GM20000 (cell line): ENCODE measurements around the gene ROBO4.

Experiments
- DNase-seq: peaks from one replicate; pipeline ENCODE4 v3.0.0; 2012; ENCODE audit warnings: low spot score
- CTCF ChIP-seq: IDR thresholded peaks from 2 replicates; pipeline ENCODE4 v1.5.1; 2012; ENCODE audit warnings: mild to moderate bottlenecking, control low read depth; ENCODE audit errors: extremely low read depth, missing control alignments

Gene ROBO4

GRCh38 chr11:124838805-124839127 lies 58.9 kb downstream of the ROBO4 start:
- TF ChIP-seq CTCF = no peak
- DNase-seq = no peak

GRCh38 chr11:124837491-124837856 lies 60.2 kb downstream of the ROBO4 start:
- peak; percentile 41 for TF ChIP-seq CTCF
- peak; percentile 69 for DNase-seq

GRCh38 chr11:124835918-124836317 lies 61.7 kb downstream of the ROBO4 start:
- no peak for DNase-seq
- no peak for TF ChIP-seq CTCF

- no peak for DNase-seq
- no peak for TF ChIP-seq CTCF
Observed at GRCh38 chr11:124834526-124835180, 63.0 kb downstream of the ROBO4 start.
